Ishikawa (cell line): Measurements from ENCODE around the gene INHBC.

Experiments used
- CEBPB ChIP-seq: IDR thresholded peaks from 2 replicates; pipeline ENCODE4 v1.6.1; 2012
- CREB1 ChIP-seq: IDR thresholded peaks from 2 replicates; pipeline ENCODE4 v1.6.1; 2012; ENCODE audit warnings: low read depth
- EGR1 ChIP-seq: IDR thresholded peaks from 2 replicates; pipeline ENCODE4 v1.6.1; 2012
- EP300 ChIP-seq: IDR thresholded peaks from 2 replicates; pipeline ENCODE4 v1.6.1; 2012; ENCODE audit warnings: borderline replicate concordance
- FOXM1 ChIP-seq: IDR thresholded peaks from 2 replicates; pipeline ENCODE4 v1.6.1; 2012; ENCODE audit warnings: low read depth, borderline replicate concordance
- NFIC ChIP-seq: IDR thresholded peaks from 2 replicates; pipeline ENCODE4 v1.6.1; 2012
- RAD21 ChIP-seq: IDR thresholded peaks from 2 replicates; pipeline ENCODE4 v1.6.1; 2012; ENCODE audit warnings: low read depth
- REST ChIP-seq: IDR thresholded peaks from 2 replicates; pipeline ENCODE4 v1.6.1; 2012; ENCODE audit warnings: low read depth, mild to moderate bottlenecking
- TAF1 ChIP-seq: IDR thresholded peaks from 2 replicates; pipeline ENCODE4 v1.6.1; 2012; ENCODE audit warnings: low read depth, mild to moderate bottlenecking
- TCF12 ChIP-seq: IDR thresholded peaks from 2 replicates; pipeline ENCODE4 v1.6.1; 2012; ENCODE audit warnings: low read depth
- TEAD4 ChIP-seq: IDR thresholded peaks from 2 replicates; pipeline ENCODE4 v1.6.1; 2012
- YY1 ChIP-seq: IDR thresholded peaks from 2 replicates; pipeline ENCODE4 v1.6.1; 2012; ENCODE audit warnings: low read depth
- ZBTB7A ChIP-seq: IDR thresholded peaks from 2 replicates; pipeline ENCODE4 v1.6.1; 2012; ENCODE audit warnings: low read depth
- TF ChIP-seq, protein P1 (sequence below): IDR thresholded peaks from 2 replicates; pipeline ENCODE4 v1.6.1; 2012
- TF ChIP-seq, protein P2 (sequence below): IDR thresholded peaks from 2 replicates; pipeline ENCODE4 v1.6.1; 2012

The INHBC gene

GRCh38 chr12:57434517-57435223 is at the start of gene INHBC:
Gene INHBC, plus strand, starts transcription at chr12:57434784. Its CDS starts 103 bp downstream, at chr12:57434887.
- TF ChIP-seq ZBTB7A (no peak), EP300 (no peak), TAF1 (no peak), TEAD4 (no peak), CREB1 (no peak)
- TF ChIP-seq, protein P1, sequence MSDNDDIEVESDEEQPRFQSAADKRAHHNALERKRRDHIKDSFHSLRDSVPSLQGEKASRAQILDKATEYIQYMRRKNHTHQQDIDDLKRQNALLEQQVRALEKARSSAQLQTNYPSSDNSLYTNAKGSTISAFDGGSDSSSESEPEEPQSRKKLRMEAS: no peak

DNA sequence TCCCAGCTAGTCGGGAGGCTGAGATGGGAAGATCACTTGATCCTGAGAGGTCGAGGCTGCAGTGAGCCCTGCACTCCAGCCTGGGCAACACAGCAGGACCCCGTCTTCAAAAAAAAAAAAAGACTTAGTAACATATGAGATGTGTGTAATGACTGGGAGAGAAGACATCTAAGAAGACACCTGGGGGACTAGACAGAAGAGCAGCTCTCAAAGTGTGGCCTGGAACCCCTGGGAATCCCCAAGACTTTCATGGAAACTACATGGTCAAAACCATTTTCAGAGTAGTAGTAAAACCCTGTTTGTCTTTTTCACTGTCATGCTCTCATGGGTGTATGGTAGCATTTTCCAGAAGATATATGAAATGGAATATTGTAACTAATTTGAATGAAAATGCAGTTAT is 49.0 kb upstream of the INHBC start:
- TF ChIP-seq TEAD4 (no peak), CREB1 (no peak), REST (no peak), RAD21 (no peak), TAF1 (no peak), NFIC (no peak), ZBTB7A (no peak), YY1 (no peak), CEBPB (no peak), FOXM1 (no peak), EGR1 (no peak), TCF12 (no peak), EP300 (no peak)
- TF ChIP-seq, protein P1: no peak
- TF ChIP-seq, protein P2, sequence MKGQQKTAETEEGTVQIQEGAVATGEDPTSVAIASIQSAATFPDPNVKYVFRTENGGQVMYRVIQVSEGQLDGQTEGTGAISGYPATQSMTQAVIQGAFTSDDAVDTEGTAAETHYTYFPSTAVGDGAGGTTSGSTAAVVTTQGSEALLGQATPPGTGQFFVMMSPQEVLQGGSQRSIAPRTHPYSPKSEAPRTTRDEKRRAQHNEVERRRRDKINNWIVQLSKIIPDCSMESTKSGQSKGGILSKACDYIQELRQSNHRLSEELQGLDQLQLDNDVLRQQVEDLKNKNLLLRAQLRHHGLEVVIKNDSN: no peak

GRCh38 chr12:57386187-57386720 is 48.3 kb upstream of the INHBC start:
- TF ChIP-seq YY1 (no peak), RAD21 (no peak), CREB1 (no peak), CEBPB (no peak), TCF12 (no peak), ZBTB7A (no peak), NFIC (no peak), TEAD4 (no peak), REST (no peak), TAF1 (no peak), EP300 (no peak), EGR1 (no peak), FOXM1 (no peak)
- TF ChIP-seq, protein P1: no peak
- TF ChIP-seq, protein P2: no peak

GRCh38 chr12:57388425-57388824 is 46.2 kb upstream of the INHBC start:
- TF ChIP-seq FOXM1 (no peak), TAF1 (no peak), REST (no peak), YY1 (no peak), CREB1 (no peak), TCF12 (no peak), NFIC (no peak), CEBPB (no peak), TEAD4 (no peak), EGR1 (no peak), RAD21 (no peak), ZBTB7A (no peak), EP300 (no peak)
- TF ChIP-seq, protein P2: no peak
- TF ChIP-seq, protein P1: no peak
